AG04449 (cell line): ENCODE data around the gene UCHL5.
"Not testable (repeated sequence)": the region's sequence is repeated elsewhere in the genome, so short reads cannot be mapped to it uniquely, and the experiment has no call there.

Experiments
- CTCF ChIA-PET: fragments of 350-600 bp; formaldehyde crosslinking; extraction: SDS; loops from one replicate; lab custom pipeline; 2021; ENCODE audit warnings: antibody characterized with exemption; lab: Yijun Ruan, JAX
- POLR2A ChIA-PET: fragments of 400-600, 350-600 bp; formaldehyde crosslinking; extraction: SDS; loops from one replicate; lab custom pipeline; 2020; ENCODE audit warnings: antibody characterized with exemption, inconsistent platforms; lab: Yijun Ruan, JAX
- DNase-seq: peaks from one replicate; pipeline ENCODE4 v3.0.0-alpha.2; 2010; ENCODE audit warnings: low read depth, low spot score
- H3K4me3 ChIP-seq: 2 replicates; pipeline ENCODE4 v1.5.1; 2011; ENCODE audit warnings: low read depth, mild to moderate bottlenecking, control low read depth, low read length
- CTCF ChIP-seq: IDR thresholded peaks from one replicate; pipeline ENCODE4 v1.5.1; 2011; ENCODE audit warnings: mild to moderate bottlenecking, moderate library complexity, low read length, control low read depth, inconsistent platforms; ENCODE audit not compliant: insufficient read depth; ENCODE audit errors: missing control alignments

UCHL5 gene

DNA sequence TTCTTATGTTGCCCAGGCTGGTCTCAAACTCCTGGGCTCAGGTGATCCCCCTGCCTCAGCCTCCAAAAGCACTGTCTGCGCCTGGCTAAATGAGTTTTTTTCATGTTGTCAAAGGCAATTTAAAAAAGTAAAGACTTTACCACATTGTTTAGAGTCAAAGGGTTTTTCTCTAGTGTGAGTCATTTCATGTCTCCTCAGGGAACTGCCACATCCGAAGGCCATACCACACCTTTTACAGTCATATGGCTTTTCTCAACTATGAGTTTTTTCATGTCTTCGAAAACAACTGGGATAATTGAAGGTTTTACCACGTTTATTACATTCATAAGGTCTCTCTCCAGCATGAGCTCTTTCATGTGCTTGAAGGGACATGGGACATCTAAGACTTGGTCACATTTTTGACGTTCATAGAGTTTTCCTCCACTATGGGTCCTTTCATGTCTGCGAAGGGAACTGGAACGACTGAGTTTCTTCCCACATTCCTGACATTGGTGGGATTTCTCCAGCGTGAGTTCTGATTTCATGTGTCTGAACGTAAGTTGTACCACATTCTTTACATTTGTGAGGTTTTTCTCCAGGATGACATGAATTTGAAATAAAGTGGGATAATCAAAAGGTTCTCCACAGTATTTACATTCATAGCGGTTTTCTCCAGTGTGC lies 65.6 kb downstream of the UCHL5 start:
- DNase-seq: no peak
- H3K4me3 ChIP-seq: no peak overlapping the region
- ChIA-PET POLR2A (no interaction called here), CTCF (no interaction called here)
- TF ChIP-seq CTCF: no peak

- H3K4me3 ChIP-seq, POLR2A ChIA-PET, DNase-seq: not testable (repeated sequence)
- CTCF ChIA-PET: interaction anchor here (0.9 kb wide), 1 partner anchor 35 kb away, joined by 3 read pairs; no protein-coding TSS in a partner anchor
Measured at GRCh38 chr1:192986748-192987334, 72.3 kb downstream of the UCHL5 start.

DNA sequence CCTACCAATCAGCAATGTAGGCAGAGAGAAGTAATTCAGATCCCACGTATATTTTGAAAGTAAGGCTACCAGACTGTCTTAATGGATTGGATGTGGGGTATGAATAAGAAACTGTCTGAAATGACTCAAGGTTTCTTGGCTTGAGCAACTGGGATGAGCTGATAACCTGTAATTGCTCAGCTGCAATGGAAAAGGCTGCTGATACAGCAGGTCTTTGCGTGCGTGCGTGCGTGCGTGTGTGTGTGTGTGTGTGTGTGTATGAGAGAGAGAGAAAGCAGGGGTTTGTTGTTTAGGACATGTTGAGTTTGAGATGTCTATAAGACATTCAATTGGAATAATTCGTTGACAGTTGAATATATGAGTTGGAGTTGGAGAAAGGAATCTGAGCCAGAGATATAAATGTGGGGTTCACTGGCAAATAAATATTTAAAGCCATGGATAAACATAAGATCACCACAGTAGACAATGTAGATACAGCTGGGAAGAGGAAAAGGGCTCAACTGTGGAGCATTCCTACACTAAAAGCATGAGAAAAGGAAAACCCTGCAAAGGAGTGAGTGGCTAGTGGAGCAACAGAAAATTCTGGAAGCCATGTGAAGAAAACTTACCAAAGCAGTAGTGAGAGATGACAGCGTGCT lies 72.9 kb downstream of the UCHL5 start:
- DNase-seq: no peak
- TF ChIP-seq CTCF: no peak
- ChIA-PET POLR2A (no interaction called here), CTCF (no interaction called here)
- no peak overlapping the region for H3K4me3 ChIP-seq

GRCh38 chr1:192984080-192984479 lies 75.1 kb downstream of the UCHL5 start:
- ChIA-PET POLR2A (no interaction called here), CTCF (no interaction called here)
- TF ChIP-seq CTCF: no peak

GRCh38 chr1:192983349-192983980 lies 75.7 kb downstream of the UCHL5 start:
- TF ChIP-seq CTCF: no peak
- DNase-seq: no peak
- POLR2A ChIA-PET: no interaction called here
- CTCF ChIA-PET: no interaction called here
- no peak overlapping the region for H3K4me3 ChIP-seq

More at GRCh38 chr1:192984080-192984479, 75.1 kb downstream of the UCHL5 start:
- H3K4me3 ChIP-seq: no peak overlapping the region
- DNase-seq: no peak

GRCh38 chr1:192980856-192981255 lies 78.3 kb downstream of the UCHL5 start:
- POLR2A ChIA-PET: no interaction called here
- no peak for TF ChIP-seq CTCF
- no peak for DNase-seq
- H3K4me3 ChIP-seq: no peak overlapping the region
- CTCF ChIA-PET: no interaction called here

- POLR2A ChIA-PET: not testable (repeated sequence)
Measured at GRCh38 chr1:192980334-192980733, 78.8 kb downstream of the UCHL5 start.

More at GRCh38 chr1:192980334-192980733, 78.8 kb downstream of the UCHL5 start:
- CTCF ChIA-PET, DNase-seq, H3K4me3 ChIP-seq: not testable (repeated sequence)
